Measurements from ENCODE around the gene XIAP. TPM values are rescaled to one million over a fixed set of nuclear protein-coding genes. Genes with fewer than 3 reads are reported as not detected.

The XIAP gene
- total RNA-seq, 4 donors from 2014 or later: 34.5 to 50.4 (median 42.9) TPM

- Histone ChIP-seq H3K9me3 (no peaks in the 10 kb centered on the region), H3K27ac (no peak overlapping the region), H3K4me3 (no peak overlapping the region), H3K4me1 (no peaks in the 10 kb centered on the region), H3K27me3 (no peaks in the 10 kb centered on the region), H3K36me3 (peaks cover 0 to 24% of the 10 kb centered on the region in 2 donors)
- WGBS, 2 donors (ENCODE audit: low coverage in 1 of 2): 72 to 78% methylated on average over 8 of the region's 8 CpGs
- no peak for TF ChIP-seq POLR2A (IDR thresholded peaks at IDR 0.05)
- no peak for TF ChIP-seq EP300 (IDR thresholded peaks at IDR 0.05)
- no peak for TF ChIP-seq CTCF (IDR thresholded peaks at IDR 0.05)
- TF ChIP-seq POLR2AphosphoS5 (IDR thresholded peaks at IDR 0.05): no peak
- no peak for ATAC-seq
These were observed 46.9 kb downstream of the XIAP start for GRCh38 chrX:123906557-123907316.

GRCh38 chrX:123909523-123909922 lies 49.7 kb downstream of the XIAP start:
- TF ChIP-seq POLR2AphosphoS5 (IDR thresholded peaks at IDR 0.05): no peak
- no peak for TF ChIP-seq EP300 (IDR thresholded peaks at IDR 0.05)
- no peak for TF ChIP-seq POLR2A (IDR thresholded peaks at IDR 0.05)
- TF ChIP-seq CTCF (IDR thresholded peaks at IDR 0.05): no peak
- WGBS, 2 donors (ENCODE audit: low coverage in 1 of 2): 63 to 76% methylated on average over 3 to 4 of the region's 4 CpGs
- H3K4me1 ChIP-seq: no peaks in the 10 kb centered on the region
- no peak overlapping the region for H3K4me3 ChIP-seq
- H3K36me3 ChIP-seq: peaks cover 0 to 10% of the 10 kb centered on the region in 2 donors
- no peak overlapping the region for H3K27ac ChIP-seq
- no peaks in the 10 kb centered on the region for H3K9me3 ChIP-seq
- no peaks in the 10 kb centered on the region for H3K27me3 ChIP-seq
- ATAC-seq: no peak

GRCh38 chrX:123917069-123917468 lies 57.2 kb downstream of the XIAP start:
- Histone ChIP-seq H3K36me3 (no peaks in the 10 kb centered on the region), H3K4me3 (no peak overlapping the region), H3K27me3 (no peaks in the 10 kb centered on the region), H3K27ac (no peak overlapping the region), H3K4me1 (no peaks in the 10 kb centered on the region), H3K9me3 (no peaks in the 10 kb centered on the region)
- TF ChIP-seq POLR2A (IDR thresholded peaks at IDR 0.05): no peak
- no peak for ATAC-seq

- Histone ChIP-seq H3K4me1 (no peaks in the 10 kb centered on the region), H3K27ac (no peak overlapping the region), H3K9me3 (no peaks in the 10 kb centered on the region), H3K27me3 (no peaks in the 10 kb centered on the region), H3K36me3 (no peaks in the 10 kb centered on the region), H3K4me3 (no peak overlapping the region)
- no peak for ATAC-seq
- WGBS, 2 donors (ENCODE audit: low coverage in 1 of 2): 57% methylated on average over 4 of the region's 4 CpGs
- TF ChIP-seq CTCF (IDR thresholded peaks at IDR 0.05) (no peak), POLR2A (IDR thresholded peaks at IDR 0.05) (no peak), POLR2AphosphoS5 (IDR thresholded peaks at IDR 0.05) (no peak), EP300 (IDR thresholded peaks at IDR 0.05) (no peak)
These were observed 58.4 kb downstream of the XIAP start for GRCh38 chrX:123918106-123918721.

- 60 to 63% methylated on average over 1 of the region's 1 CpG for WGBS, 2 donors (ENCODE audit: low coverage in 1 of 2)
- Histone ChIP-seq H3K36me3 (no peaks in the 10 kb centered on the region), H3K27me3 (no peaks in the 10 kb centered on the region), H3K4me3 (no peak overlapping the region), H3K9me3 (no peaks in the 10 kb centered on the region), H3K27ac (no peak overlapping the region), H3K4me1 (no peaks in the 10 kb centered on the region)
- no peak for ATAC-seq
- no peak for TF ChIP-seq POLR2AphosphoS5 (IDR thresholded peaks at IDR 0.05)
- TF ChIP-seq EP300 (IDR thresholded peaks at IDR 0.05): no peak
- TF ChIP-seq POLR2A (IDR thresholded peaks at IDR 0.05): no peak
- TF ChIP-seq CTCF (IDR thresholded peaks at IDR 0.05): no peak
These were observed 60.4 kb downstream of the XIAP start for GRCh38 chrX:123920105-123920785.
